Middle frontal gyrus (tissue), 1 donor: ENCODE data around the gene OLR1.
"Not testable (repeated sequence)": the region's sequence is repeated elsewhere in the genome, so short reads cannot be mapped to it uniquely, and the experiment has no call there.

Experiments used
- DNase-seq: peaks from one replicate; pipeline ENCODE4 v3.0.0-alpha.2; 2015; ENCODE audit warnings: low spot score; ENCODE audit errors: extremely low spot score

The OLR1 gene

DNA sequence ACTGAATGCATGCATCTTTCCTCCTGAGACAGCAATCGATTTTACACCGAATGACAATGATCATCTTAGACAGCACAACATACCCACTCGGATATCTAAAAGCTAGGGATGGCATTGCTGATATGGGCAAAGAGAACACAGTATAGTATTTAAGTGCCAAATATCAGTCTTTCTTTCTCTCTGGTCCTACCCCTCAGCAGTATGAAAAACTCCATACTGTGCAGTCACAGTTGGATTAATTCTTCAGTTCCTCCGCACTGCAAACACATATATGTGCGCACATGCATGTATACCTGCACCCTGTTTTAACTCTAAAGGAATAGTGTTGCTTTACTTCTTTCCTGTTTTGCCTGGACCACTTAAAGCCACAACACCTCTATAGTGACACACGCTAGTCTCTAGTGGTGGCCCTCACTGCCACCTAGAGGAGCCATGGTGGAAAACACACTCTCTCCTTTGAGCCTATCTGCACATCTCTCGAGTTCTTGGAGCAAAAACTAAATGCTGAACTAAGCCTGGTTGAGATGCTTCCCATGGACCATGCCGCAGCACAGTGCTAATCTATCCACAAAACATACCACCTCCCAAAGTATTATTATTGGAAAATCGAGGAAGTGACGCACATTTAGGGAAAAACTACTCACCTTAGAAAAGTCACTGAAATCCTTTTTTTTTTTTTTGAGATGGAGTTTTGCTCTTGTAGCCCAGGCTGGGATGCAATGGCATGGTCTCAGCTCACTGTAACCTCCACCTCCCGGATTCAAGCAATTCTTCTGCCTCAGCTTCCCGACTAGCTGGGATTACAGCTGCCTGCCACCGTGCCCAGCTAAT, 18.8 kb upstream of the OLR1 start:
- DNase-seq: peak; percentile 64

DNA sequence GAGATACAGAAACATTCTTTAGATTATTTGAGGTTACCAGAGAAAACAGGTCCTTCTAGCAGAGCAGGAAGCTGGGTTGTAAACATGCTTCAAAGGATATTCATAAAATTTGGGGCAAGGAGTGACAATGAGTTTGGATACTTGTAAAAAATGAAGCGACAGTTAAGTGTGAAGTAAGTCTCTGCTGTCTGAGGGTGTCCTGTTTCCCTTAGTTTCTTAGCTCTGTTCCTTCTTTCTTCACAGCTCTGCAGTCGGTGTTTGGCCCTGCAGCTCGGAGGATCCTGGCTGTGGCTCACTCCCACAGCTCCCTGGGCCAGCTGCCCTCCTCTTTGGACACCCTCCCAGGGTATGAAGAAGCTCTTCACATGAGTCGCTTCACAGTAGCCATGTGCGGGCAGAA, 17.7 kb upstream of the OLR1 start:
- DNase-seq: no peak

DNA sequence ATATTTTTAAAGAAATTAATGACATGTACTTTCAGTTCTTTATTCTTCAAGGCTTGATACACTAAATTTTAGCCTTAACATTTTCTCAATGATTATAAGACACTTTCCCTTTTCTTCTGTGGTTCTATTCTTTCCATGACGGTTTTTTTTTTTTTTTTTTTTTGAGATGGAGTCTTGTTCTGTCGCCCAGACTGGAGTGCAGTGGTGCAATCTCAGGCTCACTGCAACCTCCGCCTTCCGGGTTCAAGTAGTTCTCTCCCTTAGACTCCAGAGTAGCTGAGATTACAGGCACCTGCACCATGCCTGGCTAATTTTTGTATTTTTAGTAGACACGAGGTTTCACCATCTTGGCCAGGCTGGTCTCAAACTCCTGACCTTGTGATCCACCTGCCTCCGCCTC, 15.0 kb upstream of the OLR1 start:
- not testable (repeated sequence) for DNase-seq

DNA sequence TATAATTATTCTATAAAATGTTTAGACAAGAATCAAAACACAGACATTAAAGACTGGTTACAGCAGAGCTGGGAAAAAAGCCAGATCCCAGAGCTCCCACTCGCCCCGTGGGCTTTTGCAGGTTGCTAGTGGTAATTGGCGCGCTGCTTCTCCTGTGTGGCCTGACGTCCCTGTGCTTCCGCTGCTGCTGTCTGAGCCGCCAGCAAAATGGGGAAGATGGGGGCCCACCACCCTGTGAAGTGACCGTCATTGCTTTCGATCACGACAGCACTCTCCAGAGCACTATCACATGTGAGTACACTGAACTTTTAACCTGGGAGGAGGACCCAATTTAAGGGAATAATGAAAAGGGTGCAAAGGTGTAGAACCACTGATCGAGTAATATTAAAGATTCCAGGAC, 14.4 kb upstream of the OLR1 start:
- DNase-seq: no peak

DNA sequence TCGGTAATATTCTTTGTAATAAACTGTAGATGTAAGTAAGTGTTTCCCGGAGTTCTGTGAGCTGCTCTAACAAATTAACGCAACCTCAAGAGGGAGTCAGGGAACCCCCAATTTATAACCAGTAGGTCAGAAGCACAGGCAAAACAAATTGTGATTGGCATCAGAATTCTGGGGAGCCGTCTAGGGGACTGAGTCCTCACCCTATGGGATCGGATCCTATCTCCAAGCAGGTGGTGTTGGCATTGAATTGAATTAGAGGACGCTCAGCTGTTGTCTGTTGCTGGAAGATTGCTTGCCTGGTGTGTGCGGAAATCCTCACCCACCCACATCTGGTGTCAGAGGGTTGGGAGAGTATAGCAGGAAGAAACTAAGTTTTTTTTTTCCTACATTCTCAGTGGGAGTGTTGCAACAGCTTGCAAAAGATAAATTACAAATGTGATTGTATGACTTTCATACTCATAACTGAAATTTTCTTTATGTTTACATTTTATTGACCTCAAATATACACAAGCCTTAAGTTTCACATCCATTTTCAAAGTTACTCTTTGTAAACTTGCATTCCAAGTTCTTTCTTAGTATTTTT, 12.4 kb upstream of the OLR1 start:
- no peak for DNase-seq

DNA sequence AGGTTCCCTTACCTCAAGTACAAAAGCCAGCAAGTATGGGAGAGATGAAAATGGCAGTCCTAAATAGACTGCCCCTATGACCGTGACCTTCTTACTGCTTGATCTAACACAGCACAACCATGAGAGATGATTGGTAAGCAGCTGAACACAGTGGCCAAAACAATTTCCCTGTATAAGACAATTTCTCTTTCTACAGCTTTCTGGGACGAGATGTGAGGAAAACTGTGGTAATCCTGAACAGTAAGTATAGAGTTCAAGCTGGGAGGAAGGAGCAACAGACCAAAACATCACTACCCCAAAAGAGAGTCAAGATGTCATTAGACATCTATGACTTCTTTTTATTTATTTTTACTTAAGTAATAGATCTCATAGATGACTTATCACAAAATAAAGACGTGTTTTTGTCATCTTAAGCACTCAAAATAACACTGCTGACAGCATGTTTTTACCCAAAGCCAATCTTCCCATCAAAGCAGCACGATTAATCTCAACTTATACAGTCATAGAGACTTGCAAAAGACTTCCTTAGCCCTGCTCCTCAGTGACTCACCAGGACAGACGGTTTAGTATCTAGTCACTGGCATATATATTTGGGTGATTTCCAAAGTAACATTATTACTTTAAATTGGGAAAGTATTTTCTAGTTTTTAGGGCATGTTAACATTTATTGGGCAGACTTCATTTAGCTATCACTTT, 10.6 kb upstream of the OLR1 start:
- DNase-seq: no peak

DNA sequence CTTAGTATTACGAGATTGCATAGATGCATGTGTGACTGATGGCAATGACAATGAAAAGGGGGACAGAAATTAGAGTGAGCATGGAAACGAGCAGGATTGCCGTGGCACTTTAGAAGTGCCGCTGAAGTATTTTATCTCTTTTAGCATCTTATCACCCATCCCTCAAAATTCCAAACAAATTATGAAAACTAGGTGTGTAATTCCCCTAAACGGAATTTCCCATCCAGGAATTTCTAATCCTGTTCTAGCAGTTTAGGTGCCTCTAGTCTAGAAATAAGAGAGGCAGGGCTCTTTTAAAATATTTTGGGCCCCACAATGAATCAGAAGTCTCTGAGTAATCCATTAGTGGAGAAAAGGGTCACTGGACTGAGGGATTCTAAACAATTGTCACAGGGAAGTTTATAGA, 7.8 kb upstream of the OLR1 start:
- no peak for DNase-seq

DNA sequence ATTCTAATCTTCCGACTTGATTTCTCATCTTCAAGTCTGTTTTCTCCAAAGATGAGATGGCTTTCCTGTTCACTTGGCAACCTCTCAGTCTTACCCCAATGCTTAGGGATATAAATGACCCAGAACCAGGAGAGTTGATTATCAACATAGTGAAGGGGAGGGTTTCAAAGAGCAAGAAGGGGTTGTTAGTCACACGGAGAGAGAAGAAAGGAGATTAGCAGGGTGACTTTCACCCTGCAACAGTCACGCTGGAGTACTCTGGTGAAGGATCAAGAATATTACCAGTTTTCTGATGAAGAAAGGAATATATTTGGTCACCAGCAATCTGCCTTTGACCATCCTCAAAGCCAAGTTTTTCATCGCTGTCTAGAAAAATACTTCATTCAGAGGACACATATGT, 6.9 kb upstream of the OLR1 start, which contains the start of gene TMEM52B:
TSS of gene TMEM52B (plus strand) at position 212 of the 400 bp plus-strand sequence. CDS start 543 bp downstream, outside the sequence.
- DNase-seq: no peak

DNA sequence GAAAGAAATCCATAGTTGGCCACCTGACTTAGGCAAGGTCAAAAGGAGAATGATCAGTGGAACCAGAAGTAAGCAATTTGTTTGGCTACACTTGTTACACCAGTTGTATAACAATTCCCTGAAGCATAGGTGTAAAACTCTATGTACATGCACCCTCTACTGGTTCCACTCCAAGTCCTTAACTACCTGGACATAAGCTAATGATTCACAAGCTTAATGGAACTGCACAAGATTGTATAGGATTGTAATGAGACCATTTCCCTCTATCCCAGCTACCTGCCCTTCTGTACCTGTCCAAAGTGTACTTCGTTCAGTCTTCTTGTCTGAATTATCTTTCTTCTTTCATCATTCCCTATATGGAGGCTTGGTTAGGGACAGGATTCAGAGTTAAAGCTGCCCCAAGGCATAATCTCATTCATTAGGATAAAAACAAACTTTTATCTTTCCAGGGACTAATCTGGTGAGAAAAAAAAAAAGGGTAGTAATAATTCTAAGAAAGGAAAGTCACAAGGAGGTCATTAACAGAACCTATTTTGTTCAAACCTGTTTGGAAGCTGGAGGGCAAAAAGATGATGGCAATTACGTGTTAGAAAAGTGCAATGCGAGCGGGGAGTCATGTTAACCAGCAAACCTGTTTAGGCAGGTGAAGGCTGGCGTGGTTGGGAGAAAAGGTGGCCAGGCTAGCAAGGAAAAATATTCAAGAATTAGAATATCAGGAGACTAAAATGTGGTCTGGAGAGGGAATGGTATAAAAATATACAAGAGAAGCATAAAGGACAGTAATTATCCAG, 4.1 kb upstream of the OLR1 start:
- DNase-seq: no peak

DNA sequence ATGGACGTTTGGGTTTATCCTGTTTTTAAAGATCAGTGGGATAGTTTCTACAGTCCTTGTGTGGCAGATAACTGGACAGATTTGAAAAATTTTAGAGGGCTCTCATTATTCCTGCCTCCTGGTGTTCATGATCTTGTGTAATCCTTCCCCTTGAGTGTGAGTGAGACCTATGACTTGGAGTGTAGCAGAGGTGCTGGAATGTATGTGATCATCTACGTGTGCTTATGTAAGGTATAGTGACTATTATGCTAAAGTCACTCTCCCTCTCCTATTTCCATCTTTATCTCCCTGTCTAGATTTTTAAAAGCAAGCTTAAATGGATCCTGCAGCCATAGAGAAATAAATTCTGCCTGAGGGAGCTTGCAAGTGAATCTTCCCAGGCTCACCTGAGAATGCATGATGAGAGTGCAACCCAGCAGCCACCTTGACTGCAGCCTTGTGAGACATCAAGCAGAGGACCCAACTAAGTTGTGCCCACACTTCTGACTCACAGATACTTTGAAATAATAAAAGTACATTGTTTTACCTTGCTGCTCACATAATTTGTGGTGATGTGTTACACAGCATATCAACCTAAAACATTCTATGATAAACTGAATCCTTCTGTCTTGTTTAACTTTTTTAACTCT, 3.2 kb upstream of the OLR1 start:
- DNase-seq: no peak

DNA sequence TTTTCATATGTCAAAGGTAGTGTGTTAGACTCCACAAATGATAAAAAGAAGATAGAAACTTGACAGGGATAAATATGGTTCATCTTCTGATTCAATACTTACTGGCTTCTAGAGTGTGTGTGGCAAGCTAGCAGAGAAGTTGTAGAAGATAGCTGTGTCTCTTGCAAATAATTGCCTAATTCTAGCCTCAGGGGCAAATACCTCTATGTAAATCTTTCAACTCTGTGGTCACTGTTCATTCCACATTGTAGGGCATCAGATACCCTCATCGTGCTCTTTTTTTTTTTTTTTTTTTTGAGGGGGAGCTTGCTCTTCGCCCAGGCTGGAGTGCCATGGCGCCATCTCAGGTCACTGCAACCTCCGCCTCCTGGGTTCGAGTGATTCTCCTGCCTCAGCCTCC, 1.7 kb downstream of the OLR1 start:
- no peak for DNase-seq

DNA sequence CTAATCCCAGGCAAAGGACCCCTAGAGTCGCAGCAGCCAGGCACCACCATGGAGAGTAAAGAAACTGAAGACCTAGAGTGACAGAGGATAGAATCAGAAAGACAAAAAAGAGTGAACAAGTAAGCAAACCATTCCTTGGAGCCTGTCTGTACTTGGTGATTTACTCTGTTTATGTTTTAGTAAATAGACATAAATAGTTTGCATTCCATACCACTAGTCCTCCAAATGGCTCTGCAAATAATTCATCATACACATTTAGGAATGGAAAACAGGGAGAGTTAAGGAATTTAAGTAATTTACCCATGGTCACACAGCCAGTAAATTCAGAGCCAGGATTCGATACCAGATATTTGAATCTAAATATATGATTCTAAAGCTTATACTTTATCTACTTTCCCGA, 2.8 kb downstream of the OLR1 start:
- DNase-seq: no peak

DNA sequence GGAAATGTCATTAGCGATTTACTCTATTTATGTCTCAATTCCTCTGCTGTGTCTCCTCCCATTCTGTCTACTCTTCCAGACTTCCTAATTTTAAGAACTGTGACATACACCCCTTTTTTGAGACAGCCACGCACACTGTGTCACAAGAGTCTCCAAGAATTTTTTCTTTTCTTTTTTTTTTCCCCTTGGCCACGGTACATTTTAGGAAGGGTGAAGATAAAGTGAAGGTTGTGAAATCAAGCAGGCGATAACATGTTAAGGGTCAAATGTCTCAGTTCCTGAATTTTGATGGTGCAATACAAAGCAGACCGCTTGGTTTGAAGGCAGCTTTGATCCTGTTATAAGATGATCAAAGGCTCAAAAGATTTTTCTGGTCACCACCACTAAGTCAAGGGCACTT, 4.3 kb downstream of the OLR1 start:
- no peak for DNase-seq

DNA sequence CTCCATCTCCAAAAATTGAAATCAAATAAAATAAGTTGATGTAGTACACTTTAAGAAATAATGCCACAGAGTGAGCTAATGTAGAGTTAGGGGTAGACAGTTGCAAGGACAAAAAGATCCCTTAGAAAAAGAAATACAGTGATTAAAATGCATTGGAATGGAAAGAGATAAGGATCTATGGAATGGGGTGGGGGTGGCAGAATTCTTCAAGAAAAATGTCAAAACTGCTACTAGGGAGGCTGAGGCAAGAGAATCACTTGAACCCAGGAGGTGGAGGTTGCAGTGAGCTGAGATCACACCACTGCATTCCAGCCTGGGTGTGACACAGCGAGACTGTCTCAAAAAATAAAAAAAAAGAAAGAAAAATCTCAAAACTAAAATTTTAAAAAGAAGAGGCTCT, 6.5 kb downstream of the OLR1 start:
- DNase-seq: no peak

DNA sequence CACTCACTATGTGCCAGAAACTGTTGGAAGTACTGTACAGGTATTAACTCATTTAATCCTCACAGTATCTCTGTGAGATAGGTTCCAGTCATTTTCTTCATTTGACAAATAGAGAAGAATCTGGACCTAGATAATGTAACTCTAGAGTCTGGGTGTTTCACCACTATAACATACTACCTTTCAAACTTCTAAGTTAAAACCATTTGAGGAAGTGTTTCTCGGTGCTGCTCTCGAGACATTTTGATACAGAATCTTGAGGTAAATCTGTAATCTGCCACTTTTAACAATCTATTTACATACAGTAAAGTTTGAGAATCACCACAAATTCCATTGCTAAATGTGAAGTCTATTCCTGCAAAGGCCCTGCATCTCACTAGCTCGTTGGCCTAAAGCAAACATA, 8.8 kb downstream of the OLR1 start:
- no peak for DNase-seq

DNA sequence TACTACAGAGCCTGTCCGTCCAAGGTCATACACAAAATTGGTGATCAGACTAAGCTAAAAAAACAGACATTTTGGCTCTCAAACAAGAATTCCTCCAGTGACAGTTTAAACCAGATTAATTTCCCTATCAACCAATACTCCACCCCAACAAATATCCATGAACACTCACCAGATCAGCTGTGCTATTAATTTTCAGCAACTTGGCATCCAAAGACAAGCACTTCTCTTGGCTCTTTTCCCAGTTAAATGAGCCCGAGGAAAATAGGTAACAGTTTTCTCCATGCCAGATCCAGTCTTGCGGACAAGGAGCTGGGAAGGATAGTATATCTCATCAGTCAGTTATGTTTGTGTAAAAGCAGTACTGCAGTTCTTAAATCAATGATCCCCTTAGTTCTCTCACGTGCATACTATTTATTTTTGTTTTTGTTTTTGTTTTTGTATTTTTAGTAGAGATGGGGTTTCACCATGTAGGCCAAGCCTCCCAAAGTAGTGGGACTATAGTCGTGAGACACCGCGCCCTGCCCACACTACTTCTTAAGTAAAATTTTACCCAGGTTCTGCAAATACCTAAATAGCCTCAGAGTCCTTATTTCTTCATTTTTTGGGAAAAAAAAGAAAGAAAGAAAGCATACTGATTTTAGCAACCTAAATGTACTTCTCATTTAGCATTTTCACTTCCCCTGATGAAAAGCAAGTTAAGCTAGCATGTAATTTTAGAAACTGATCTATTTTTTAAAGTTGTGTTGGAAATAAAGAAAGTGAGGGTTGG, 11.1 kb downstream of the OLR1 start:
- no peak for DNase-seq

DNA sequence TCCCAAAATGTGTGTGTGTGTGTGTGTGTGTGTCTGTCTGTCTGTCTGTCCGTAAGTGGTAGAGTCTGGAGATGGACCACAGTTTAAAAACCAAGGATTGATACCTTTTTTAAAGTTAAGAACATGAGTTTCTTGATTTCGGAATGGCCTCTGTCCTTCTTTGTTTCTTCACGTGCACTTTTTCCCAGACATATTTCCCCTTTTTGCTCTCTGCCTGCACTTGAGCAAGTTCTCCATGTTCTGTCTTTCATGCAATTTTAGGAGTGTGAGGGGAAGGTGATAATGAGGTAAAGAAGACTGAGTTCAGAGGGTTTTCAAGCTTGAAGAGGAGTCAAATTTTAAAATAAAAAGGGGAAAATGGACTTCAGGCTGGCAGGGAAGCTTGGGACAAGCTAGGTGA, 12.7 kb downstream of the OLR1 start:
- no peak for DNase-seq

DNA sequence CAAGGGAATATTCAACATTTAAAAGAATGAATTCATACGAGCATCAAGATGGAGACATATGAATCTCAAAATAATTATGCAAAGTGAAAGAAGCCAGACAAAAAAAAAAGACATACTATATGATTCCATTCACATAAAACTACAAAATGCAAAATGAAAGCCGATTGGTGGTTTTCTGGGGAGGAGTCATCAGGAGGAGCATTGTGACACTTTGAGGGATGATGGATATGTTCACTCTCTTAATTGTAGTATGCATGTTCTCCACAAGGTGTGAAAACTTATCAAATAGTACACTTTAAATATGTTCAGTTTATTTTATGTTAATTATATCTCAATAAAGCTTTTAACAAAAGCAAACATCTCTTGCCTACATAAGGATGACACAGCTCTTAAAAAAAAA, 13.5 kb downstream of the OLR1 start:
- no peak for DNase-seq

DNA sequence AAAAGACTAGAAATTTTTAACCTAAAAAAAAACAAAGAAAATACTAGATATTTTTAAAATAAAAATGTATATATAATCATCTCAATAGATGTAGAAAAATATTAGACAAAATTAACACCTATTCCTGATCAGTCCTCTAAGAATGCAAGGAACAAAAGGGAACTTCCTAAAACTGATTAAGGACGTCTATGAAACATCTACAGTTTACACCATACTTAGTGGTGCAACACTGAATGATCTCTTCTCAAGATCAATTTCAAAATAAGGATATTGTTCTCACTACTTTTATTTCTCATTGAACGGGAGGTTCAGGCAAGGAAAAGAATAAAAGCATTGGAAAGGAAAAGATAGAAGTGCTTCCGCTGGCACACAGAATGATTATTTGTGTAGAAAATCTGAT, 16.0 kb downstream of the OLR1 start:
- DNase-seq: no peak

DNA sequence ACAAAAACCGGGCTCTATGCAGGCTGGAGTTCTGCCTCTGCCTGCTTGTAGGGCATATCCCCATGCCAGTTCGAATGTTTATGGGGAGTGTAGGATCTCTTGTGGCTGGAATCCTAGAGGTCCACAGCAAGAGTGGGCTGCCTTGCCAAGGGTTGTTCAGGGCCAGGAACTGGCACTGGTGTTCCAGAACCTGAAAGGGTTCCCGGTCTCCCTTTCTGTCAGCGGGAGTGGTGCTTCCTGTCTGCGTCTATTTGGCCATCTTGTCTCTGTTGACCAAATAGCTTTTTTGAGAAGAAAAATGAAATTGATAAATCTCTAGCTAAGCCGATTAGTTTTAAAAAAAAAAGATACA, 17.8 kb downstream of the OLR1 start:
- no peak for DNase-seq
